Head of caudate nucleus (tissue), 42 donors: Measurements from ENCODE around the gene ERLEC1.
A peak's percentile ranks its signal among the peaks of the same experiment; 100 is the strongest.
"Not testable (repeated sequence)": the region's sequence is repeated elsewhere in the genome, so short reads cannot be mapped to it uniquely, and the experiment has no call there.

Experiments
- DNase-seq, 42 donors: peaks; one replicate each; pipeline versions ENCODE4 v3.0.0 to v3.0.0-alpha.2; 2020 to 2021; ENCODE audit warnings: mixed read lengths in 7 of 42
- intact Hi-C: fragments of 100-400 bp; cut with DNase I; formaldehyde crosslinking; loops from one replicate; pipeline ENCODE4 v1.15.0; 2022

The ERLEC1 gene

DNA sequence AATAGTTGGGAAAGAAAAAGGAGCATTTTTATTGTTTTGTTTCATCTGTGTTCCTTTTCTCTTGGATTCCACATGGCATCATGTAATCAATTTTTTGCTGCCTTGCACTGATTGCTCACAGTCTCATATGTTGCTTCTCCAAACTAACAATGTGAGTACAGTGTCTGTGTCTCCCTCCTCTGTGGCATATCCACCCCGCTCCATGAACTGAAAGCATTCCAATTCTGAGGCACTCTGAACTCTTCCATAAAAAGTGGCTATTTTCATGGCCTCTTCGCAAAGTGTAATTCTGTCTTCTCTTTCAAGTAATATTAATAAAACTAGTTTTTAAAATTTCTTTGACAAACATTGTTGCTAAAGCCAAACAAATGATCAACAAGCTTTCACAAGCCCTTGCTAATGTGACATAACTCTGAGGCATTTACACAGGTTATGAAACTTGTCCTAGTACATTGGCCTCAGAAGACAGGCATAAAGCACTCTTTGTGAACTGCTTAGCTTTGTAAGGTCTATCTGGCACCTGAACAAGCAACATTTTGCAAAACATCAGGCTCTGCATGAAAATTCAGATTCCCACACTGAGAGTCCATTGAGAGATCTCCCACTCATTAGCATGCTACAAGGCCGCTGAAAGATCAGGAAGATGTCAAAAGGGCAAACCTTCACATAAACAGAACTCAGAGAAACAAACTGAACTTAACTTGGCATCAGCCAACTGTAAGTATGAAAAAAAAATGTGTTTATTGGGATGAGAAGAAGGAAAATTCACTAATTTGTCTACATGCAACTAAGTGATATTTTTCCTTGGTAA is 39.9 kb downstream of the ERLEC1 start:
- intact Hi-C loops, result no loop called here
- DNase-seq, result peak in 18 of 42 donors; percentile 17 to 71 (median 40)

DNA sequence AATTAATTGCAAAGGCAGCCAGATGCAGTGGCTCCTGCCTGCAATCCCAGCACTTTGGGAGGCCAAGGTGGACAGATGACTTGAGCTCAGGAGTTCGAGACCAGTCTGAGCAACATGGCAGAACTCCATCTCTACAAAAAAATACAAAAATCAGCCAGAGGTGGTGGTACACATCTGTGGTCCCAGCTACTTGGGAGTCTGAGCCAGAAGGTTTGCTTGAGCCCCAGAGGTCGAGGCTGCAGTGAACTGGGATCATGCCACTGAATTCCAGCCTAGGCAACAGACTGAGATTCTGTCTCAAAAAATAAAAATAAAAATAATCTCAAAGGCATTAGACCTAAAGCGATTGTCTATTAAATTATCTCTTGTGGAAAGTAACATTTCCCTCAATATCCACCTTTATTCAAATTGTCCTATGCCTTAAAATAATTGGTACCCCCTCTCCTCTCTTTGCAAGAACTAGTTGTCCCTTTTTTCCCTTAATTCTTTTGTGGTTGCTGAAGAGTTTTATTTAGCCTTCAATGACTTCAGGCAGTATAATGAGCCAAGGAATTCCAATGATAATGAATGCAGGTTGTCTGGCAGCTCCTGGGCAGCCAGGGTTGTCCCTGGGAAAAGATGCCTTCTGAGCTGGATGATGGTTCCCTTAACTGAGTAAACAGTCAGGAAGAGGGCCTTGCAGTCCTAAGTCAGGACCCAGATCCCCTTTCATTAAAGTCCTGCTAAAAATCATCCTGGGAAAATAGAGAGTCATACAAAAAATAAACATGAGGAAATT is 40.7 kb downstream of the ERLEC1 start:
- peak in 5 of 42 donors; percentile 21 to 49 (median 22) for DNase-seq

DNA sequence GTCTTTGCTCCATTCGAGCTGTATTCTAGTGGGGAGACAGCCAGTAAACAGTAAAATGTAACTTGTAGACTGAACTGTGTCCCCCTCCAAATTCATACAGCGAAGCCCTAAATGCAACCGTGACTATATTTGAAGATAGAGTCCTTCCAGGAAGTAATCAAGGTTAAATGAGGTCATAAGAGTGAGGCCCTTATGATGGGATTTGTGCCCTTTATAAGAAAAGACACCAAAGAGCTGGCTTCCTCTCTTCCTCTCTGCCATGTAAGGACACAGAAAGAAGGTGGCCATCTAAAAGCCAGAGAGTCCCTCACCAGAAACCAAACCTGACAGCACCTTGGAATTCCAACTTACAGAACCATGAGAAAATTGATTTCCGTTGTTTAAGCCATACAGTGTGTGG is 41.5 kb downstream of the ERLEC1 start:
- DNase-seq, result no peak
- intact Hi-C loops, result no loop called here

More for the DNA sequence above, 40.7 kb downstream of the ERLEC1 start:
- intact Hi-C loops, result no loop called here

DNA sequence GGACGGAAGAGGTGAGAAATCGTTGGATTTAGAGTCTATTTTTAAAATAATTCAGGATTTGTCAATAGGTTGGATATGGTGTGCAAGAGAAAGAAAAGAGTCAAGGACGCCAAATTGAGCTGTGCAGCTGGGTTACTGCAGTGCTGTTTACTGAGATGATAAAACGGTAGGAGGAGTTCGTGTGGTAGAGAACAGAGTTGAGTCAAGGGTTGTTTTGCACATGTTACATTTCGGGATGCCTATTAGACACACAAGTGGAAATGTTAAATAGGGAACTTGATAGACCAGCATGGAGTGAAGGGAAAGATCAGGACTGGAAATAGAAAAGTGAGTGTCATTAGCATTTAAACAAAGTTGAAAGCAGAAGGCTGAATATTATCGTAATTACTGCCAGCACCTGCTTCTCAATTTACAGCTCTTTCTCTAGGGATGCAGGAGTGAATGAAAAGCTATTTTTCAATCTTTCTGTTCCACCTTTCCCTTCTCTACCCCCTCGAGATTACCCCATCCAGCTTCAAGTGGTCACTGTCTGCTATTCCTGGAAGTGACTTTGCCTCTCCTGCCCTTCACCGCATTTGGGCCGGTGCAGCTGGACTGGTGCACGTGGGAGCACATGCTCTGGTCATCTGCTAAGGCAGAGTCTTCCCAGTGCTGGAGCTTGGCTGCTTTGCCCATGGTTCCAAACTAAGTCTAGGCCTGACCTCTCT is 42.6 kb downstream of the ERLEC1 start:
- DNase-seq, result peak in 14 of 42 donors; percentile 8 to 51 (median 24)
- intact Hi-C loops, result no loop called here

DNA sequence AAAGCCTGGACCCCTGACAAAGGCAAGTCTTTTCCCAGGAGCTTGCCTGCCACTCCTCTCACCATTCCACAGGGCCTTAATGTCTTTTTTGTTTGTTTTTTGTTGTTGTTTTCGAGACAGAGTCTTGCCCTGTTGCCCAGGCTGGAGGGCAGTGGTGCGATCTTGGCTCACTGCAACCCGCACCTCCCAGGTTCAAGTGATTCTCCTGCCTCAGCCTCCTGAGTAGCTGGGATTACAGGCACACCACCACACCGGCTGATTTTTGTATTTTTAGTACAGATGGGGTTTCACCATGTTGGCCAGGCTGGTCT is 43.1 kb downstream of the ERLEC1 start:
- intact Hi-C loops, DNase-seq: not testable (repeated sequence)

DNA sequence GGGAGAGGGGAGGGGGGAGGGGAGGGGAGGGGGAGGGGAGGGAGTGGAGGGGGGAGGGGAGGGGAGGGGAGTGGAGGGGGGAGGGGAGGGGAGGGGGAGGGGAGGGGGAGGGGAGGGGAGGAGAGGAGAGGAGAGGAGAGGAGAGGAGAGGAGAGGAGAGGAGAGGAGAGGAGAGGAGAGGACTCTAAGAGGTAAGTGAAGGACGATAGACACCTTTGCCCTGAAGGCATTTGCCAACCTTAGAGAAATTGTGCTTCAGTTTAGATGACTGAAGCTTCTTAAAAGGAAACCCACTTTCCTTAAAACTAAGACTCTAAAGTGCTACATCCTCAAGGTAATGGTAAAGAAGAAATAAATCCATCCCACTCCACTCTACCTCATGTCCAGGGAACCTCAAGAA is 53.7 kb downstream of the ERLEC1 start:
- no peak for DNase-seq
- intact Hi-C loops, result no loop called here

DNA sequence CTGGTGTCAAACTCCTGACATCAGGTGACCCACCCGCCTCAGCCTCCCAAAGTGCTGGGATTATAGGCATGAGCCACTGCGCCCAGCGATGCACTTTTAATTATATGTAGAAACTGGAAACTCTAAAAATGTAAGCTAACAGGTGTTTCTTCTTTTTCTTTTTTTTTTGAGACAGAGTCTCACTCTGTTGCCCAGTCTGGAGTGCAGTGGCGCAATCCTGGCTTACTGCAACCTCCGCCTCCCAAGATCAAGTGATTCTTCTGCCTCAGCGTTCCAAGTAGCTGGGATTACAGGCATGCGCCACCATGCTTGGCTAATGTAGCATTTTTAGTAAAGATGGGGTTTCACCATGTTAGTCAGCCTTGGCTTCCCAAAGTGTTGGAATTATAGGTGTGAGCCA is 54.8 kb downstream of the ERLEC1 start:
- intact Hi-C loops, DNase-seq: not testable (repeated sequence)

DNA sequence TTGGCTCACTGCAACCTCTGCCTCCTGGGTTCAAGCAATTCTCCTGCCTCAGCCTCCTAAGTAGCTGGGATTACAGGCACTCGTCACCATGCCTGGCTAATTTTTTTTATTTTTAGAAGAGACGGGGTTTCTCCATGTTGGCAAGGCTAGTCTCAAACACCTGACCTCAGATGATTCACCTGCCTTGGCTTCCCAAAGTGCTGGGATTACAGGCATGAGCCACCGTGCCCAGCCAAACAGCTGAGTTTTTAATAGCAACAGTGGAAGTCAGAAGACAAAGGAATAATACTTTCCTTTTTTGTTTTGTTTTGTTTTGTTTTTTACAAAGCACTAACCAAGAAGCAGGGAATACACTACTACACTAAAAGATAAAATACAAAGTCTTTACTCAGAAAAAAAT is 56.0 kb downstream of the ERLEC1 start:
- no peak for DNase-seq
- intact Hi-C loops, result no loop called here

DNA sequence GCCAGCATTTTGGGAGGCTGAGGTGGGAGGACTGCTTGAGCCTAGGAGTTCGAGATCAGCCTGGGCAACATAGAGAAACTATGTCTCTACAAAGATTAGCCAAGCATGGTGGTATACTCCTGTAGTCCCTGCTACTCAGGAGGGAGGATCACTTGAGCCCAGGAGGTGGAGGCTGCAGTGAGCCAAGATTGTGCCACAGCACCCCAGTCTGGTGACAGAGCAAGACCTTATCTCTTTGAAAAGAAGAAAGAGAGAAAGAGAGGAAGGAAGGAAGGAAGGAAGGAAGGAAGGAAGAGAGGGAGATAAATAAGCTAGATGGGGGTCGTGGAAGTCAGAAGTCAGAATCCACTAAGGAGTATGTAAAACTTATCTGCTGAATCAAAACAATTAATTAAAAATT is 56.8 kb downstream of the ERLEC1 start:
- intact Hi-C loops, result no loop called here
- no peak for DNase-seq

DNA sequence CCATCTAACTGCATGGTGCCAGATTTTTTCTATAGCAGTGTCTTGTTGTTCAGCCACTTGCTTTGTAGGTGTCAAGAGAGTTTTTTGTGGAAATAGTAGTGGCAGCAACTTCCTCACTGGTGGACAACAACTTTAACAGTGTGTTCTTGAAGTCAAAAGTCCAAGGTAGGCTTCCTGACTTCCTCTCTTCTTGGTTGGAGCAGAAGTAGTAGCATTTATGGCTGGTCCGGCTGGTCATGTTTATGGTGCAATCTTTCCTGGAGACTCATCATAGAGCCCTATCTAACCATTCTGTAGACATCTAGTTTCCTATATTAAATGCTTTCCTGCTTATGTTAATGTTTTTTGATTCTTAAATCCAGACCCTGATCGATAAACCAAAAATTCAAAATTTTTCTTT is 61.2 kb downstream of the ERLEC1 start:
- no peak for DNase-seq
- intact Hi-C loops, result no loop called here

DNA sequence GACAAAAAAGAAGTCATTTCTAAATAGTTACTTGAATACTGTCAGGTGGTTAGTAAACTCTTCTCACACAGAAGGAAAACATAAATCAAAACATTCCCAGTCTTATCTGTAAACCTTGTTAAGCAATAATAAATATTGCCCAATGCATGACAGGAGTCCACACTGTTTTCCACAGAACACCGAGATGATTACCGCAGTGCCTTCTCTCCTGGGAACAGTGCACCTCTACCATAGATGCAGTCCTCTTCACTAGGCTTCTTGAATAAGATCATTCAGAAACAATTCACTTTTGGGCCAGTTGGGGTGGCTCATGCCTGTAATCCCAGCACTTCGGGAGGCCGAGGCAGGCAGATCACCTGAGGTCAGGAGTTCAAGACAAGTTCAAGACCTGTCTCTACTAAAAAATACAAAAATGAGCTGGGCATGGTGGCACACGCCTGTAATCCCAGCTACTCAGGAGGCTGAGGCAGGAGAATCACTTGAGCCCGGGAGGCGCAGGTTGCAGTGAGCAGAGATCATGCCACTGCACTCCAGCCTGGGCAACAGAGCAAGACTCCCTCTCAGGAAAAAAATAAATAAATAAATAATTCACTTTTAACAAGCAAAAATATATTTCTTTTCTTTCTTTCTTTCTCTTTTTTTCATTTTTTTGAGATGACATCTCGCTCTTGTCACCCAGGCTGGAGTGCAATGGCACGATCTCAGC is 64.4 kb downstream of the ERLEC1 start:
- DNase-seq, intact Hi-C loops: not testable (repeated sequence)

DNA sequence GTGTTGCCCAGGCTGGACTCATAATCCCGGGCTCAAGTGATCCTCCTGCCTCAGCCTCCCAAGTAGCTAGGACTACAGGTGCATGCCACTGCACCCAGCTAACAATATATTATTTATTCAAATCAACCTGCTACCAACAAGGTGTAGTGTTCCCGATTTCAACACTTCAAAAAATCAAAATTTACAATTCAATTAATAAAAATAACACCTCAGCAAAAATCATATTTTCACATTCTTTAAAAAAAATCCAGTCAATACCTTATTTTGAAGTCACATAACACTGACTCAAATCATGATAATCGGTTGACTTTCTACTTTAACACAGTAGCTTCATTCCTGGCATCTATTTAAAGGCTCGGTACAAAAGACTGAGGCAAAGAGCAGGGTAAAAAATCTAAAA is 65.7 kb downstream of the ERLEC1 start:
- intact Hi-C loops, result no loop called here
- DNase-seq, result no peak

DNA sequence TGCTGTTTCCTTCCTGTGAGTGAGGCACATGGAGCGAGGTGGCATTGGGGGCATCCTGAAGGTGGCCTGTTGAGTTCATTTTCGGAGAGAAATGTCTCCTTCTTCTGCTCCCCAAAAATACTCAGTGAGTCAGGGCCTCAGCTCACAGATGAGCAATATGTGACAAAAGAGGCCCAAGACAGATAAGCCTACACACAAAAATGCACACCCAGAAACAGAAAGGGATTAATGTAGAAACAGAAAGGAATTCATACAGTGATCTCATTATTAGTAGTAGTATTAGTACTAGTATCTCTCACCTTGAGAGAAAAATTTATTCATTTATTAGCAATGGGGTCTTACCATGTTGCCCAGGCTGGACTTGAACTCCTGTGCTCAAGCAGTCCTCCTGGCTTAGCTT is 67.8 kb downstream of the ERLEC1 start:
- DNase-seq, result no peak
- intact Hi-C loops, result no loop called here

DNA sequence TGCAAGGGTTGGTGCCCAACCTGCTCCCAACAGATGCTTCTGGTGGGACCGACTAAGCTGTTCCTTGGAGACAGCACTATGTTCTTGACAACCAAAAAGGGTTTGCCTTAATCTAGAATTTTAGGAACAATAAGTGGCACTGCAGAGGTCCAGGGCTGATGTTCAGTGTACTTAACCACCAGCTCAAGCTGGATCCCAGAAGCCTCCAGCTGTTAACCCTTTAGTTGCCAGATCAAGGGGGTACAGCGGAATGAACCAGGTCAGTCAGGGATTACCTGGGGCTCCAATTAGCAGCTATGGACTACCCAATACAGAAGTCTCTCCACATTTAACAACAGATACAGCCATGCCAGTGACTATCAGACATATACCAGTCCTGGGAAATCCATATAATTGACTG is 69.4 kb downstream of the ERLEC1 start:
- peak in 1 of 42 donors; percentile 12 for DNase-seq
- intact Hi-C loops, result no loop called here

DNA sequence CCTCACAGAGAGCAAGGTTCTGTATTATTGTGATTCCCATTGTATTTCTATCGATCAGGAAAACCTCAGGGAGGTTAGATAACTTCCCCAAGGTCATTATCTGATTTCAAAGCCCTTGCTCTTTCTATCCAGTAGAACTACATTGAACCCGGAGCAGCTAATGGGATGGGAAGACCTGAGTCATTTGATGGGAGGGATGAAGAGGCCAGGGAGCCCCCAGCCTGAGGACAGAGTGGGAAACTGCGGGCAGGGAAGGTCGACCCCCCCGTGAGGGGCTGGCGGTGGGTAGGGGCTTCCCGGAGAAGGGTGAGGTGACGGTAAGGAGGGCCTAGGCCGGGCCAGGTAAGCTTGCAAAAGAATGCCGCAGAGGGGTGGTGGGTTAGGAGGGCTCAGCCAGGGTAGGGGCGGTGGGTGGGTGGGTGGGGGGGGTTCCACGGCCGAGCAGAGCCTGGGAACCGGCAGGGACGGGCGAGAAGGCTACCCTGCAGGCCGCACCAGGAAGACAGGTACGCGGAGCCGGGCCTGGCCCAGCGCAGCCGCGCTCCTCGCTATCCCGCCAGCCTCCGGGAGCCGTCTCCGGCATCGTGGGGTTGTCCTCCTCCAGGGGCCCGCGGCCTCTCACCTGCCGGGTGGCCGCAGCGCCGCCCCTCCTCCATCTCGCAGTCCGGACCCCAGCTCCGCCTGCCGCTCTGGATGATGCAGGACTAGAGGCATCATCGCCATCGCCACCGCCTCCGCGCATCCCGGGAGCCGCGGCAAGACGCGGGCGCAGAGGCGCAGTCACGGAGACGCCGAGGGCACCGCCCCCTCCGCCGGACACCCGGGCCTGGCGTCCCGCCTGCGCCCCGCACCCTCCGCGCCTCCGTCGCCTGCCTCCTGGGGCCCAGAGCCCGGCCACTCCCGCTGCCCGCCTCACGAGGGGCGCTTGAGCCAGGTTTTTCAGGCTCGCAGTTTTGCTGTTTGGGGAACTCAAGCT is 72.7 kb downstream of the ERLEC1 start, which contains the start of gene GPR75:
TSS of gene GPR75 (minus strand) at position 762 of the 976 bp plus-strand sequence. CDS start 5,211 bp downstream, outside the sequence.
- peak; percentile 32 to 88 (median 78) for DNase-seq
- intact Hi-C loops, result no loop called here

DNA sequence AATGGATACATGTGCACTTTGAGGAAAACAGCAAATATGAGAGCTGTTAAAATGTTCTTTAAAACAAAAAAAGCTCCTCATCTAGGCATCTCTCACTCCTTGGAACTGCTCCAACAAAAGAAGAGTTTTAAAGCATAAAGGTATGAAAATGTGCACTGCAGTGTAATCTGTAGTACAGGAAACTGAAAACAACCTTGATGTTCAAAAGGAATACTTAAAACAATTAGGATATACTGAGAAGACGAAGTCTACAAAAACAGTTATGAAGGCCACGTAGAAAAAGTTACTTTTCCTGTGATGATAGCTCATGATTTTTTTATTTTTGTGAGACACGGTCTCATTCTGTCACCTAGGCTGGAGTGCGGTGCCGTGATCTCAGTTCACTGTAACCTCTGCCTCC is 75.0 kb downstream of the ERLEC1 start:
- DNase-seq, result no peak
- intact Hi-C loops, result no loop called here

DNA sequence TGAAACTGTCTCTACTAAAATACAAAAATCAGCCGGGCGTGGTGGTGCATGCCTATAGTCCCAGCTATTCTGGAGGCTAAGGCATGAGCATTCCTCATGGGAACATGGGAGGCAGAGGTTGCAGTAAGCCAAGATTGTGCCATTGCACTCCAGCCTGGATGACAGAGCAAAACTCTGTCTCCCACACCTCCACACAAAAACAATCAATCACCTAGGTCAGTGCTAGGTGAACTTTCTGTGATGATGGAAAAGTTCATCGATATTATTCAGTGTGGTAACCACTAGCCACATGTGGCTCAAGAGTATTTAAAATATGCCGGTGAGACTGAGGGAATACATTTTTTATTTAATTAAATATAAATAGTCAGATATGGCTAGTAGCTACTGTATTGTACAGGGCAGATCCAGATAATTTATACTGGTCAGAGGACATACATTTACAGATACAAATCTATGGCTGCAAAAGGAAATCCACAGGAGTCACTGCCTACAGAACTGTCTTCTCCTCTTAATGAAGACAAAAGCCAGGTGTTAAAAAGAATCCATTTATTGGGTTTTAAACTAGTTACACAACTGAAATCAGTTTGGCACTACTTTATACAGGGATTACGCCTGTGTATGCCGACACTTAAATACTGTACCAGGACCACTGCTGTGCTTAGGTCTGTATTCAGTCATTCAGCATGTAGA is 76.8 kb downstream of the ERLEC1 start:
- intact Hi-C loops, result no loop called here
- no peak for DNase-seq

DNA sequence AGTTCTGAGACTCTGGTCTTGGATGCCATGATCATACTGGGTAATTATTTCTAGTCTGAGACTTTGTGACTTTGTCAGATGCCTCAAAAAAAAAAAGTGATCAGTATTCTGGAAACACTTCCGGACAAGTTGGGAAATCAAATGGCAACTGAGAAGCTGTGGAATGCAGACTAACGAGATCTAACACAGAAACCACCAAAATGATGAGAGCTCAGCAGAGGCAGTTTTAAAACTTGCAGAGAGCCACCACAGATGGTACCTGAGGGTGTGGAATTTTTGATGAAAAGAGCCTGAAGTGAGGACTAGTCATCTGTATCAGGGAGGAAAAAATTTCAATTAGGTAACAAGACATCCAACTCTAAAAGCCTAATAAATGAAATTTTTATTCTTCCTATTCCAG is 78.4 kb downstream of the ERLEC1 start:
- no peak for DNase-seq
- intact Hi-C loops, result no loop called here
